Heart left ventricle (tissue), 13 donors: ENCODE measurements around the gene SPDL1.

Experiments used
- POLR2A ChIP-seq, 2 donors: fragments of 450-650 bp; IDR thresholded peaks; one replicate each; pipeline ENCODE4 v1.6.1; 2017; ENCODE audit warnings: antibody characterized with exemption in 2 of 2, mild to moderate bottlenecking in 2 of 2, moderate library complexity in 2 of 2
- TF ChIP-seq, protein P1 (sequence below), 12 donors: fragments of 200-600 bp; sonication (generic) in 4 of 12; IDR thresholded peaks; one replicate each; pipeline versions ENCODE4 v1.5.0 to v1.8.0; 2018 to 2022; ENCODE audit warnings: antibody characterized with exemption in 12 of 12, mild to moderate bottlenecking in 5 of 12
- donor health status: ischemic (EF 13 %, LVEDD 7.1; RV severe dilation, severe dysfunction).
- donor health status: DM: no; HTN: yes; CAD: no.
- donor health status: DM: no; HTN: no; CAD: no.
- donor health status: ischemic (EF 25% LVEDD 6.9; RV normal size, moderate dysfunction).
- donor health status: ischemic (EF 25% LVEDD 5.7; RV mildly dilated, moderate dysfunction).
- donor health status: ischemic (EF 35%, LVEDD 5.7; RV mildly dilated, moderate dysfunction).
- donor health status: nonischemic (EF 11% LVEDD 7.7; RV severe dilation, severe dysfunction).
- donor health status: DM: yes; HTN: yes; CAD: no.
- donor health status: PGD.
- donor health status: ischemic (EF 29% LVEDD 5.4; RV normal size, mild dysfunction).
- donor health status: nonischemic (EF 23%, LVEDD 6.1; RV moderate dilation, normal function).

DNA sequence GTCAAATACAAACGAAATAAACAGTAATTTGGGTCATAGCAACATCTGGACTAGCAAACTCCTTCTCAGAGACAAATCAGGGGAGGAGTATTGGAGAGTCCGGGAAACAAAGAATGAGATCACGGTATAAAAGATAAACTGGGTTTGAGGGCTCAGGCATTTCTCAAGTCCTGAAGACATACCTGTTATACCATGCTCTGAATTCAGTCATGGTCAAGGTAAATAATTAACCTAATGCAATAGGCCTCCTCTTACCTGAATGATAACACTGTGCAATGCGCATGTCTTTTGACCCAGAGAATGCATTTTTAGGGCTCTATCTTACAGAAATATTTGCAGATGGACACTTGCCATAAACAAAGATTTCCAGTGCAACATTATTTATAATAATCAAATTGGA, 31.9 kb upstream of the SPDL1 start:
- TF ChIP-seq, protein P1, sequence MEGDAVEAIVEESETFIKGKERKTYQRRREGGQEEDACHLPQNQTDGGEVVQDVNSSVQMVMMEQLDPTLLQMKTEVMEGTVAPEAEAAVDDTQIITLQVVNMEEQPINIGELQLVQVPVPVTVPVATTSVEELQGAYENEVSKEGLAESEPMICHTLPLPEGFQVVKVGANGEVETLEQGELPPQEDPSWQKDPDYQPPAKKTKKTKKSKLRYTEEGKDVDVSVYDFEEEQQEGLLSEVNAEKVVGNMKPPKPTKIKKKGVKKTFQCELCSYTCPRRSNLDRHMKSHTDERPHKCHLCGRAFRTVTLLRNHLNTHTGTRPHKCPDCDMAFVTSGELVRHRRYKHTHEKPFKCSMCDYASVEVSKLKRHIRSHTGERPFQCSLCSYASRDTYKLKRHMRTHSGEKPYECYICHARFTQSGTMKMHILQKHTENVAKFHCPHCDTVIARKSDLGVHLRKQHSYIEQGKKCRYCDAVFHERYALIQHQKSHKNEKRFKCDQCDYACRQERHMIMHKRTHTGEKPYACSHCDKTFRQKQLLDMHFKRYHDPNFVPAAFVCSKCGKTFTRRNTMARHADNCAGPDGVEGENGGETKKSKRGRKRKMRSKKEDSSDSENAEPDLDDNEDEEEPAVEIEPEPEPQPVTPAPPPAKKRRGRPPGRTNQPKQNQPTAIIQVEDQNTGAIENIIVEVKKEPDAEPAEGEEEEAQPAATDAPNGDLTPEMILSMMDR (IDR thresholded peaks at IDR 0.05) = no peak
- TF ChIP-seq POLR2A (IDR thresholded peaks at IDR 0.05) = no peak
